Upper lobe of left lung (tissue), 4 donors: ENCODE data around the gene ZSCAN25.

Source experiments
- CTCF ChIP-seq, 6 experiments: fragments of 450-650 bp in 4 of 6; fragments of 200-600 bp in 2 of 6; sonication (generic) in 2 of 6; IDR thresholded peaks; one replicate each; pipeline ENCODE4 v1.5.1; 2016 to 2019; ENCODE audit warnings: antibody characterized with exemption in 6 of 6
- EP300 ChIP-seq, 4 donors: sonication (generic); formaldehyde crosslinking; IDR thresholded peaks; one replicate each; pipeline ENCODE4 v1.5.1; 2017; ENCODE audit warnings: antibody characterized with exemption in 4 of 4, control low read depth in 2 of 4
- POLR2AphosphoS5 ChIP-seq, 2 donors: sonication (generic); formaldehyde crosslinking; IDR thresholded peaks; one replicate each; pipeline ENCODE4 v1.5.1; 2017; ENCODE audit warnings: antibody characterized with exemption in 2 of 2

DNA sequence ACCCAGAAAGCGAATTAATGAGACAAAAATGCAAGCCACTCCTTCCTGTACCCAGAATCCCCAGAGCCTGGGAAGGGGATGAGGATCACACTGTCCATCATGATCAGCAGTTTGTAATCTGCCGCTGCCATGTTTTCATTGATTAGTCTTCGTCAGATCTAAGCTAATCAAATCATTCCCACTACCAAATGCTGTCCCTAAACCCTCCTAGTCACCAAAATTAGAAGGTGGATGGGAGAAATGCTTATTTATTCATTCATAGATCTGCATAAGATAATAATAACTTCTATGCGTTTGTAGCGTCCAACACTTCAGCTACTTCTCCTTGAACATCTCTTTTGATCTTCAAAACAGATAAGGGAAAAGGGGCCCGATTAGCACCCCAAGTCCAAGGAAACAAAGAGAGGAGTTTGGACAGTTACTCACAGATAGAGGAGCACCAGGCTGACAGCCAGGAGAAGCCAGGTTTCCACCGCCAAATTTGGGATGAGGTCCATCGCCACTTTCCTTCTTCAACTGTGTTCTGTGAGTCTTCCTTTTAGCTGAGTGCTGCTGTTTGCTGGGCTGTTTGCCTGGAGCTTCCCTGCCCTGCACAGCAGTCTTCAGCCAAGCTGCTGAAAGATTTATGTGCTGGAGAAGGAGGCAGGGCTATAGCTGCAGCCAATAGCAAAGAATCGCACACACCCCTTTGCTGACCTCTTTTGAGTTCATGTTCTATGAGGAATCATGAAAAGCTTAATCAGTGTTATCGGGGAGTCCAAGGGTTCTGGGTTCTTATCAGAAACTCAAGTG is 62.9 kb downstream of the ZSCAN25 start, which contains the start of gene CYP3A5:
- TF ChIP-seq CTCF (IDR thresholded peaks at IDR 0.05) (no peak), POLR2AphosphoS5 (IDR thresholded peaks at IDR 0.05) (peak in 1 of 2 donors; percentile 63), EP300 (IDR thresholded peaks at IDR 0.05) (no peak)
